Adrenal gland (tissue), 12 donors: Measurements from ENCODE around the gene WDR5B. TPM values are rescaled to one million over a fixed set of nuclear protein-coding genes. Genes with fewer than 3 reads are reported as not detected.

ENCODE experiments used
- DNase-seq, 7 donors: peaks; one replicate each; pipeline ENCODE4 v3.0.0-alpha.2; 2019 to 2020
- H3K27ac ChIP-seq, 5 donors: fragments of 200-600 bp; sonication (generic) in 4 of 5; 1 replicate in 3 of 5; 2 replicates in 2 of 5; pipeline versions ENCODE4 v1.5.1 to v1.8.0; 2016 to 2020; ENCODE audit warnings: mild to moderate bottlenecking in 1 of 5
- H3K27me3 ChIP-seq: fragments of 200-600 bp; 2 replicates; pipeline ENCODE4 v1.8.0; 2021
- H3K36me3 ChIP-seq, 2 donors: fragments of 200-600 bp; replicated peaks in 1 of 2; 1 replicate in 1 of 2; 2 replicates in 1 of 2; pipeline versions ENCODE4 v1.5.1 to v1.8.0; 2018 to 2022
- H3K4me1 ChIP-seq, 2 donors: fragments of 200-600 bp; replicated peaks in 1 of 2; 1 replicate in 1 of 2; 2 replicates in 1 of 2; pipeline versions ENCODE4 v1.5.1 to v1.8.0; 2018 to 2021
- H3K4me3 ChIP-seq, 4 donors: fragments of 200-600 bp; sonication (generic) in 3 of 4; one replicate each; pipeline ENCODE4 v1.5.1; 2016 to 2018
- H3K9me3 ChIP-seq, 3 donors: fragments of 200-600 bp; sonication (generic) in 1 of 3; replicated peaks in 1 of 3; 1 replicate in 2 of 3; 2 replicates in 1 of 3; pipeline versions ENCODE4 v1.5.1 to v1.8.0; 2016 to 2021
- POLR2A ChIP-seq, 2 donors: fragments of 450-650 bp; IDR thresholded peaks; one replicate each; pipeline ENCODE4 v1.6.1; 2017; ENCODE audit warnings: antibody characterized with exemption in 2 of 2, mild to moderate bottlenecking in 2 of 2, moderate library complexity in 1 of 2
- WGBS, 4 donors: extraction: QIAGEN DNeasy Blood & Tissue Kit in 2 of 4; methylation state at CpG; one replicate each; pipeline versions ENCODE4 v1.1.5 to v1.1.7; 2013 to 2017; 5-methylcytosine and 5-hydroxymethylcytosine counted together
- intact Hi-C, 2 donors: fragments of 100-400 bp; cut with DNase I; formaldehyde crosslinking; loops; one replicate each; pipeline versions ENCODE4 v1.14.1 to v1.15.0; 2022 to 2023
- polyA plus RNA-seq, 3 donors: library from polyadenylated mRNA; stranded (reverse); fragments of 200-250 nt in 2 of 3; fragments of 350-450 nt in 1 of 3; fragmentation: Illumina TruSeq in 1 of 3; extraction: RNeasy Lipid Tissue Mini Kit (QIAGEN cat#74804) in 1 of 3; gene quantifications; one replicate each; pipeline ENCODE4 v1.2.3, GENCODE V29; 2013 to 2014
- total RNA-seq, 9 donors: library from RNA; depleted of rRNA in 4 of 9; stranded (reverse); fragments of >200 nt in 4 of 9; fragments of 120-200 nt in 1 of 9; fragmentation: NEBNext Ultra II Directional in 1 of 9; extraction: Animal tissue kit (Norgen Biotek cat#: 25700) in 1 of 9; gene quantifications; one replicate each; pipeline versions ENCODE4 v1.1.0 to v1.2.4, GENCODE V29; 2013 to 2023
- TF ChIP-seq, protein P1 (sequence below), 6 experiments: fragments of 450-650 bp in 4 of 6; fragments of 200-600 bp in 2 of 6; sonication (generic) in 1 of 6; IDR thresholded peaks; 1 replicate in 5 of 6; 2 replicates in 1 of 6; pipeline versions ENCODE4 v1.5.1 to v1.8.0; 2016 to 2021; ENCODE audit warnings: antibody characterized with exemption in 6 of 6, mild to moderate bottlenecking in 2 of 6, moderate library complexity in 1 of 6
- donor health status: healthy with polysubstance abuse.
- donor health status: Bipolar disorder and iron deficiency.
- donor health status: DM: yes; HTN: yes; CAD: no.
- donor health status: DM: no; HTN: no; CAD: no.
- donor health status: DM: no; HTN: no; CAD: no.
- donor health status: DM: yes; HTN: yes; CAD: no.

The WDR5B gene
- total and polyA plus RNA-seq, 12 donors, result 3.0 to 10.3 (median 6.7) TPM

DNA sequence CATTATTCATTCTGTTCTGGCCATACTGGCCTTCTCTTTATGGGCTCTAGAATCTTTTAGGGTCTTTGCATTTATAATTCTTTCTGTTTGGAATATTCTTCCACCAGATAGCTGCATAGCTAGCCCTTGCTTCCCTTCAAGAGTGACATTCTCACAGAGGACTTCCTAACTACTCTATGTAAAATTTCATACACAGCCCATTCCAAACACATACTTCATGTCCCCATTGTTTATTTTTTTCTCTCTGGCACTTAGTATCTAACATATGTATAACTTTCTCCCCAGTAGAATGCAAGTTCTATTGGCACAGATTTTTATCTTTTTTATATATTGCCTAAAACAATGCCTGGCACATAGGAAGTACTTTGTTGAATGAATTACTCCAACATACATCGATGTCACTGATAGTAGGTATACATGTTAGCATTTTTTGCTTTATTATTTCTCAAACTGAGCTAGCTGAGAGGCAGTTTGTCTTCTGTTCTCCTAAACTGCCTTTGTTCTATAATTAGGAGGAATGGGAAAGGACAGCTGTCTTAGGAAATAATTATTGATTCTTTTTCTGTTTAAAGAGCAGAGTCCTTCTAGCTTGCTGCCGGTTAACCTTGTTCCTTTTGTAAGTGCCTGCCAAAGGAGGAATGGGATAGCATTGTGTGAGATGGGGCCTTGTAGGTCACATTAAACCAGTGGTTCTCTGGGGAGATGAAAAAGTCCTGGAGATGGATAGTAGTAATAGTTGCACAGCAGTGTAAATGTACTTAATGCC lies 24.0 kb downstream of the WDR5B start:
- intact Hi-C loops, result no loop called here
- Histone ChIP-seq H3K4me1 (peaks cover 17 to 36% of the 10 kb centered on the region in 2 donors), H3K27ac (peak overlapping the region in 3 of 5 donors; percentile 42 to 60 (median 47)), H3K36me3 (no peaks in the 10 kb centered on the region), H3K27me3 (no peaks in the 10 kb centered on the region), H3K9me3 (no peaks in the 10 kb centered on the region), H3K4me3 (no peak overlapping the region)
- TF ChIP-seq, protein P1, sequence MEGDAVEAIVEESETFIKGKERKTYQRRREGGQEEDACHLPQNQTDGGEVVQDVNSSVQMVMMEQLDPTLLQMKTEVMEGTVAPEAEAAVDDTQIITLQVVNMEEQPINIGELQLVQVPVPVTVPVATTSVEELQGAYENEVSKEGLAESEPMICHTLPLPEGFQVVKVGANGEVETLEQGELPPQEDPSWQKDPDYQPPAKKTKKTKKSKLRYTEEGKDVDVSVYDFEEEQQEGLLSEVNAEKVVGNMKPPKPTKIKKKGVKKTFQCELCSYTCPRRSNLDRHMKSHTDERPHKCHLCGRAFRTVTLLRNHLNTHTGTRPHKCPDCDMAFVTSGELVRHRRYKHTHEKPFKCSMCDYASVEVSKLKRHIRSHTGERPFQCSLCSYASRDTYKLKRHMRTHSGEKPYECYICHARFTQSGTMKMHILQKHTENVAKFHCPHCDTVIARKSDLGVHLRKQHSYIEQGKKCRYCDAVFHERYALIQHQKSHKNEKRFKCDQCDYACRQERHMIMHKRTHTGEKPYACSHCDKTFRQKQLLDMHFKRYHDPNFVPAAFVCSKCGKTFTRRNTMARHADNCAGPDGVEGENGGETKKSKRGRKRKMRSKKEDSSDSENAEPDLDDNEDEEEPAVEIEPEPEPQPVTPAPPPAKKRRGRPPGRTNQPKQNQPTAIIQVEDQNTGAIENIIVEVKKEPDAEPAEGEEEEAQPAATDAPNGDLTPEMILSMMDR (IDR thresholded peaks at IDR 0.05), result no peak
- no peak for TF ChIP-seq POLR2A (IDR thresholded peaks at IDR 0.05)
- 8 to 57% (median 52%) methylated on average over 2 of the region's 2 CpGs for WGBS, 4 donors
- DNase-seq, result no peak

DNA sequence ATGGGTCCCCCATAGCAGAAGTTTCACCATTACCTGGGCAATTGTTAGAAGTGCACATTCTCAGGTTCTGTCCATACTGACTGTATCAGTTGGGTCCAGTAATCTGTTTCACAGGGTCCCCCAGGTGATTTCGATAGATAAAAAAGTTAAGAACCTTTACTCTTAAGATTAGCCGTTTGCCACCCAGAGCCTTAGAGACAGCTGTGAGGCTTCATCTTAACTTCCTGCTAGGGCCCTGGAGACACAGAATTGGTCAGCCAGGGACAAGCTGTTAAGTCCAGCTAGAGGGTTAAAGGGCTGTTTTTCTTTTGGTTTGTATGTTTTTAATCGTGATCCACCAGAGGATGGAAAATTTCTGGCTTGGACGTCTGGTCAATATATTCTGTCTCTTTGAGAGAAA lies 25.2 kb downstream of the WDR5B start:
- peaks cover 17 to 44% of the 10 kb centered on the region in 2 donors for H3K4me1 ChIP-seq
- no peaks in the 10 kb centered on the region for H3K27me3 ChIP-seq
- H3K27ac ChIP-seq, result peak overlapping the region in 3 of 5 donors; percentile 39 to 67 (median 60)
- H3K4me3 ChIP-seq, result no peak overlapping the region
- DNase-seq, result no peak
- H3K36me3 ChIP-seq, result no peaks in the 10 kb centered on the region
- intact Hi-C loops, result no loop called here
- TF ChIP-seq, protein P1 (IDR thresholded peaks at IDR 0.05), result no peak
- 54 to 71% (median 69%) methylated on average over 4 of the region's 4 CpGs for WGBS, 4 donors
- no peaks in the 10 kb centered on the region for H3K9me3 ChIP-seq

DNA sequence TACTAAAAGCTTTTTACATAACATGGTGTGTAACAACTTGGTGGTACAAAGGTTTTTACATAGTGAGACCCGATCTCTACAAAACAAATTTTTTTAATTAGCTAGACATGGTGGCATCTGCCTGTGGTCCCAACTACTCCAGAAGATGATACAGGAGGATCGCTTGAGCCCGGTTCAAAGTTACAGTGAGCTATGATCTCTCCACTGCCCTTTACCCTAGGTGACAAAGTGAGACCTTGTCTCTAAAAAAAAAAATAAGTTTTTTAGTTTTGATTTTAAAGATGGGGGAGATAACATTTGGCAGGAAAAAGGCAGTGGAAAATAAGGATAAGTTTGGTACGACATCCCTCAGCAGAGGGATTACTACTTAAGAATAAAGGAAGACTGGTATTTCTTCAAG lies 26.0 kb downstream of the WDR5B start:
- H3K27me3 ChIP-seq, result no peaks in the 10 kb centered on the region
- peaks cover 17 to 52% of the 10 kb centered on the region in 2 donors for H3K4me1 ChIP-seq
- TF ChIP-seq, protein P1 (IDR thresholded peaks at IDR 0.05), result no peak
- TF ChIP-seq POLR2A (IDR thresholded peaks at IDR 0.05), result no peak
- intact Hi-C loops, result loop anchor here in 1 of 2 donors (10.0 kb wide), 1 partner anchor 295 kb away; the partner anchor contains the start of gene PARP14
- no peak for DNase-seq
- no peak overlapping the region for H3K4me3 ChIP-seq
- 79 to 86% (median 82%) methylated on average over 4 of the region's 4 CpGs for WGBS, 4 donors
- H3K9me3 ChIP-seq, result no peaks in the 10 kb centered on the region
- peak overlapping the region in 3 of 5 donors; percentile 39 to 67 (median 60) for H3K27ac ChIP-seq
- no peaks in the 10 kb centered on the region for H3K36me3 ChIP-seq

DNA sequence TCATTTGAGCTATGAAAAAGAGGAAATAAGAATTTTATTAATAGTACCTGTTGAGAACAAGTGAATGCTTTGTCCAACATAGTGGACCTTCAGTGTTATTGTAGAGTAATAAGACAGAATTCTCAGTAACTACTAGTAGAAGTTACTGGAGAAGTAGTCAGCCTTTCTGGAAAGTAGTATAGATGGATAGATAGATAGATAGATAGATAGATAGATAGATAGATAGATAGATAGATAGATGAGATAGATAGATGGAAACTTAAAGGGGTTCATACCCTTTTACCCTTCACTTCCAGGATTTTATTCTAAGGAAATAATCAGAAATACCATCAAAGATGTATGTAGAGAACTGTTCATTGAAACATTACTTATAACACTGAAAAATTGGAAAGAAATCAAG lies 26.7 kb downstream of the WDR5B start:
- intact Hi-C loops, result loop anchor here in 1 of 2 donors (10.0 kb wide), 1 partner anchor 296 kb away; the partner anchor contains the start of gene PARP14
- TF ChIP-seq, protein P1 (IDR thresholded peaks at IDR 0.05), result no peak
- TF ChIP-seq POLR2A (IDR thresholded peaks at IDR 0.05), result no peak
- H3K27ac ChIP-seq, result no peak overlapping the region
- no peaks in the 10 kb centered on the region for H3K27me3 ChIP-seq
- H3K4me1 ChIP-seq, result peaks cover 17 to 56% of the 10 kb centered on the region in 2 donors
- H3K4me3 ChIP-seq, result no peak overlapping the region
- DNase-seq, result no peak
- H3K9me3 ChIP-seq, result no peaks in the 10 kb centered on the region
- H3K36me3 ChIP-seq, result no peaks in the 10 kb centered on the region
